HG03521 (cell line): Measurements from ENCODE around the gene TRIM72.
A peak's percentile ranks its signal among the peaks of the same experiment; 100 is the strongest.
"Not testable (repeated sequence)": the region's sequence is repeated elsewhere in the genome, so short reads cannot be mapped to it uniquely, and the experiment has no call there.

Source experiments
- ATAC-seq: cut with Tn5 transposase; IDR thresholded peaks from one replicate; pipeline ENCODE4 v1.9.1; 2021; ENCODE audit warnings: mild to moderate bottlenecking, moderate library complexity; ENCODE audit not compliant: unreplicated experiment

Gene TRIM72

GRCh38 chr16:31250782-31251384 is 37.0 kb downstream of the TRIM72 start:
- ATAC-seq = no peak

GRCh38 chr16:31251435-31251834 is 37.5 kb downstream of the TRIM72 start:
- ATAC-seq = no peak

- ATAC-seq = no peak
These were observed 39.7 kb downstream of the TRIM72 start for GRCh38 chr16:31253642-31254045.

GRCh38 chr16:31256466-31256865 is 42.5 kb downstream of the TRIM72 start:
- ATAC-seq = no peak

DNA sequence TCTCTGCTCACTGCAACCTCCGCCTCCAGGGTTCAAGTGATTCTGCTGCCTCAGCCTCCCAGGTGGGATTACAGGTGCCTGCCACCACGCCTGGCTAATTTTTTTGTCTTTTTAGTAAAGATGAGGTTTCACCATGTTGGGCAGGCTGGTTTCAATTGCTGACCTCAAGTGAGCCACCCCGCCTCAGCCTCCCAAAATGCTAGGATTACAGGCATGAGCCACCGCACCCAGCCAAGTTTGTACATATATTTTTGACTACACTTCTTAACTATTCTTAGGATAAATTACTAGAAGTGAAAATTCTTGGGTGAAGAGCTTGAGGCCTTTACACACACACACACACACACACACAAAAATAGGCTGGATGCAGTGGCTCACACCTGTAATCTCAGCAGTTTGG is 44.4 kb downstream of the TRIM72 start:
- ATAC-seq = no peak

DNA sequence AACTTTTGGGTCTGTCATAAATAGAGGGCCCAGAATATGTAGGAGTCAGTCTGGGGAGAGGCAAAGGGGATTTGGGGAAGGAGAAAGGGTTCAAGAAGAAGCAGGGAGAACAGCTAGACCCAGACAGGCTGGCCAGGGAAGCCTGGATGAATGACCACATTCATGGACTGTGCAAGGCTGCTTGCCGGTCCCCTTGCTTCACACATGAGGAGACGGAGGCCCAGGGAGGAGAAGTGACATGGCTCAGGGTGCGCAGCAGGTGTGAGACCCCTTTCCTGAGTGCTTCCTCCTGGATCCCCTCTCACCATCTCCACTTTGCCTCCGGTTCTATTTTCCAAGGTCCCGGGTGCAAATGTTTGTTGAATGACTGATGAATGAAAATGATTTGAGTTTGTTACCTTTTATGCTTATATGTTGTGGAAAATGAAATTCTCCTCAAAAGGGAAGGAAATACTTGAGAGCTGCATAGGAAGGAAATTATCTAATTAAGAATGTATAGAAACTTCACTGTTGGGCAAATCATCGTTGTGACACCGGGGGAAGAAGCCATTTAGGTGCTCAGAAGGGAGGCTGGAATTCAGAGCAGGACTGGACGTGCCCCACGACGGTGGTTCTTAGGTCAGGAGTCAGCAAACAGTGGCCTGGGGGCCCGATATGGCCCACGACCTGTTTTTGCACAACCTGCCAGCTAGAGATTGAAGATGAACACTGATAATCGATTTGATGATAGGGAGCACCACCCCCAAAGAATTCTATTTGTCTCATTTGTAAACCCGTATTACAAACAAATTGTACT is 46.4 kb downstream of the TRIM72 start:
- ATAC-seq = no peak

GRCh38 chr16:31262084-31262483 is 48.2 kb downstream of the TRIM72 start:
- ATAC-seq = no peak

DNA sequence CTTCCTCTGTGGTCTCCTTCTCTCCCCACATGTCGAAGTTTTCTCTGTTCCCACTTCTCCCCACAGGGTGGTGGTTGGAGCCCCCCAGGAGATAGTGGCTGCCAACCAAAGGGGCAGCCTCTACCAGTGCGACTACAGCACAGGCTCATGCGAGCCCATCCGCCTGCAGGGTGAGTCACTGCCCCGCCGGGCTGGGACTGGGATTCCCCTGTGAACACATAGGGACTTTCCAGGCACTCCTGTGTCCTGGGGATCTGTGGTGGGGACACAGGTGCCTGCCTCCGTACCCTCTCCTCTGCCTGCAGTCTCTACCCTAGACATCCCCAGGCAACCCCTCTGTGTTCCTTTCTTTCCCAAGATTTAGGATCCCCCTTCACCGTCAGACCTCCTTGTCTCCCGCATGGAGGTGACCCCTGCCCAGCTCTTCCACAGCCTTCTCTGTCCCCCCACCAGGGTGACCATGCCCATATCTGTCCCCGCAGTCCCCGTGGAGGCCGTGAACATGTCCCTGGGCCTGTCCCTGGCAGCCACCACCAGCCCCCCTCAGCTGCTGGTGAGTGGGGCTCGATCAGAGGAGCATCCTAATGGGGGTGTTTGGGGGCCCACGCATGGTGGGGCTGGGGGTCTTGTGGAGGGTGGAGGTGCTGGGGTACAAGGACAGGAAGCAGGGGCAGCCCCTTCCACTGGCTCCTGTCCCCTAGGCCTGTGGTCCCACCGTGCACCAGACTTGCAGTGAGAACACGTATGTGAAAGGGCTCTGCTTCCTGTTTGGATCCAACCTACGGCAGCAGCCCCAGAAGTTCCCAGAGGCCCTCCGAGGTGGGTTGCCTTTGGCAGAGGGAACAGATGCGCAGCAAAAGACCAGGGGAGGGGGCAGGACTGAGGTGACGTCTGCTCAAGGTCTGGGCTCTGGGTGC is 51.7 kb downstream of the TRIM72 start:
- ATAC-seq = peak; percentile 76

GRCh38 chr16:31267332-31268032 is 53.6 kb downstream of the TRIM72 start:
- ATAC-seq = no peak

DNA sequence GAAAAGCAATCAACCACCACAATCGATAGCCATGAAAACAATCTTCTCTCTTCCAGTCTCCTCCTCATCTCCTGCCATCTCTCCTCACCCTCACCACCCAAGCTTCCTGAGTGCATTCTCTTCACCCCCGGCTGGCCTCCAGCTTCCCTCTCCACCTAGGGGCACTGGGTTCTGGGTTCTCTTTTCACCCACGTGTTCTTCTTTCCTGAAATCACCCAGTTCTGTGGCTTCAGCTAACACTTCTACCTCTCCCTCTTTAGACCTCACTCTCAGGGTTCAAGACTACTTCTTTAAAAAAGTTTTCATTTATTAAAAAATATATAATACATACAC is 54.1 kb downstream of the TRIM72 start:
- no peak for ATAC-seq

DNA sequence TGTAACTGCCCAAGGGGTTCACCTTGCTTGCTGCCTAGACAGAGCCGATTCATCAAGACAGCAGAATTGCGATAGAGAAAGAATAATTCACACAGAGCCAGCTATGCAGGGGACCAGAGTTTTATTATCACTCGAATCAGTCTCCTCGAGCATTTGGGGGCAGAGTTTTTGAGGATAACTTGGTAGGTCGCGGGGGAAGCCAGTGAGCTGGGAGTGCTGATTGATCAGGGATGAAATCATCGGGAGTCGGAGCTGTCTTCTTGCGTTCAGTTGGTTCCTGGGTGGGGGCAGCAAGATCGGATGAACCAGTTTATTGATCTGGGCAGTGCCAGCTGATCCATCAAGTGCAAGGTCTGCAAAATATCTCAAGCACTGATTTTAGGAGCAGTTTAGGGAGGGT is 55.0 kb downstream of the TRIM72 start:
- no peak for ATAC-seq

DNA sequence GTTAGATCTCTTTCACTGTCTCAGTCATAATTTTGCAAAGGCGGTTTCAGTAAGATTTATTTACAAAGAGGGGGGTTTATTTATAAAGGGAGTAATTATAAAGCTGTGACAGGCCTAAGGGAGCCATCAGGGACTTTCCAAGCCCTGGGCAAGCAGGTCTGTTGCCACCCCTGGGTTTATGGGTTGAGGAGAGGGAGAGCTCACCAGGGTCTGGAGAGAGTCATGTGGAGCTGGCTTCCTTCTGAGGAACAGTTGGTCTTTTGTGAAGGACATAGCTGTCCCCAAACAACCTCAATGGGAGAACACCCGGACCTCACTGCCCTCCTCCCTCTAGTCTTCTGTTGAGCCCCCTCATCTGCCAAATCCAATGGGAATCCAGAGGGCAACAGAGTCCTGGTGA is 55.6 kb downstream of the TRIM72 start:
- ATAC-seq = no peak

GRCh38 chr16:31269973-31270372 is 56.1 kb downstream of the TRIM72 start:
- ATAC-seq = not testable (repeated sequence)

GRCh38 chr16:31270795-31271194 is 56.9 kb downstream of the TRIM72 start:
- ATAC-seq = no peak

- no peak for ATAC-seq
These were observed 57.8 kb downstream of the TRIM72 start for GRCh38 chr16:31271621-31272190.

GRCh38 chr16:31273187-31273586 is 59.3 kb downstream of the TRIM72 start:
- no peak for ATAC-seq

GRCh38 chr16:31273676-31274075 is 59.8 kb downstream of the TRIM72 start:
- ATAC-seq = no peak

GRCh38 chr16:31274831-31275816 is 61.2 kb downstream of the TRIM72 start:
- no peak for ATAC-seq

- no peak for ATAC-seq
These were observed 62.7 kb downstream of the TRIM72 start for GRCh38 chr16:31276600-31276999.
